SHP77 treated with DMSO at 0.1 percent for 48 hours (cell line): ENCODE measurements around the gene UHMK1.
A peak's percentile ranks its signal among the peaks of the same experiment; 100 is the strongest.
"Not testable (repeated sequence)": the region's sequence is repeated elsewhere in the genome, so short reads cannot be mapped to it uniquely, and the experiment has no call there.

Source experiments
- DNase-seq: peaks from one replicate; lab custom pipeline; 2025; lab: John Stamatoyannopoulos, UW

Gene UHMK1

GRCh38 chr1:162566870-162567269 lies 69.3 kb downstream of the UHMK1 start:
- no peak for DNase-seq

- DNase-seq = no peak
Observed at GRCh38 chr1:162568802-162569201, 71.2 kb downstream of the UHMK1 start.

- DNase-seq = no peak
Observed at GRCh38 chr1:162570718-162571117, 73.1 kb downstream of the UHMK1 start.

GRCh38 chr1:162571121-162571520 lies 73.5 kb downstream of the UHMK1 start:
- DNase-seq = not testable (repeated sequence)

GRCh38 chr1:162571696-162572095 lies 74.1 kb downstream of the UHMK1 start:
- DNase-seq = peak; percentile 6

- DNase-seq = no peak
Observed at GRCh38 chr1:162573136-162573535, 75.5 kb downstream of the UHMK1 start.

- DNase-seq = no peak
Observed at GRCh38 chr1:162578071-162578700, 80.6 kb downstream of the UHMK1 start.

GRCh38 chr1:162578936-162579335 lies 81.3 kb downstream of the UHMK1 start:
- DNase-seq = no peak
